Measurements from ENCODE around the gene C5orf47.
"Not testable (repeated sequence)": the region's sequence is repeated elsewhere in the genome, so short reads cannot be mapped to it uniquely, and the experiment has no call there.

C5orf47 gene

DNA sequence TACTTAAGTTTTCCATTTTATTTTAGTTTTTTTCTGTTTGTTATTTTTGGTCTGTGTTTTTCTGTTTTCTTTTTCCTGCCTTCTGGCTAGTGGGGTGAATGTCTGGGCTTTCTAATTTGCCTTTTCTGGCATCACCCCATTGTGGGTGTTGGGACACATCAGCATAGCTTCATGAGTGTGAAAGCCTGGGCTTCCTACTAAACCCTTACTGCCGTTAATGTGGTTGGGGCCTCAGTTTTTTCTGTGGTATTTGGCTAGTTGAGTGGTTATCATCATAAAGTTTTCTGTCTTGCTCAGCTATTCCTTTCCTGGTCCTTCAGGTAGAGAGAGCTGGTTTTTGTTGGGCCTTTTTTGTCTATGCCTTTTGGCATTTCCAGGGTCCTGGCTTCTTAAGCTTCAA lies 21.4 kb downstream of the C5orf47 start:
- no peak overlapping the region for H3K27ac ChIP-seq (ENCODE audit: low read depth, low read length)
- H3K4me3 ChIP-seq (ENCODE audit: low read depth in 1 of 2, low read length in 2 of 2), result no peak overlapping the region
- no peak overlapping the region for H3K9ac ChIP-seq (ENCODE audit: low read length)
- H3K27me3 ChIP-seq (ENCODE audit: control insufficient read depth in 1 of 2, insufficient read depth in 2 of 2, low read length in 2 of 2), result no peaks in the 10 kb centered on the region
- no peaks in the 10 kb centered on the region for H3K4me1 ChIP-seq (ENCODE audit: insufficient read depth, low read length)
- H3K36me3 ChIP-seq (ENCODE audit: insufficient read depth, low read length), result no peaks in the 10 kb centered on the region
- no peaks in the 10 kb centered on the region for H3K9me3 ChIP-seq (ENCODE audit: low read length)

DNA sequence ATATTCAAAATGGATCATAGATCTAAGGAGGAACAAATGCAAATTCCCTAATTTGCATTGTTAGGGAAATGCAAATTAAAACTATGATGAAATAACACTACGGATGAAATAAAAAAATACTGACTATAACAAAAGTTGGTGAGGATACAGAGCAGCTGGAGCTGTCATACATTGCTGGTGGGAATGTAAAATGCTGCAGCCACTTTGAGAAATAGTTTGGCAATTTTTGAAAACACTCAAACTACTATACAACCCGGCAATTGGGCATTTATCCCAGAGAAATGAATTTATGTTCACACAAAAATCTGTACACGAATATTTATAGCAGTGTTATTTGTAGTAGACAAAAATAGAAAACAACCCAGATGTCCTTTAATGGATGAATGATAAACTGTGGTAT lies 22.5 kb downstream of the C5orf47 start:
- Histone ChIP-seq H3K4me1 (ENCODE audit: insufficient read depth, low read length) (no peaks in the 10 kb centered on the region), H3K4me3 (ENCODE audit: low read depth in 1 of 2, low read length in 2 of 2) (no peak overlapping the region), H3K9me3 (ENCODE audit: low read length) (no peaks in the 10 kb centered on the region), H3K9ac (ENCODE audit: low read length) (no peak overlapping the region), H3K27me3 (ENCODE audit: control insufficient read depth in 1 of 2, insufficient read depth in 2 of 2, low read length in 2 of 2) (no peaks in the 10 kb centered on the region), H3K36me3 (ENCODE audit: insufficient read depth, low read length) (no peaks in the 10 kb centered on the region), H3K27ac (ENCODE audit: low read depth, low read length) (no peak overlapping the region)

DNA sequence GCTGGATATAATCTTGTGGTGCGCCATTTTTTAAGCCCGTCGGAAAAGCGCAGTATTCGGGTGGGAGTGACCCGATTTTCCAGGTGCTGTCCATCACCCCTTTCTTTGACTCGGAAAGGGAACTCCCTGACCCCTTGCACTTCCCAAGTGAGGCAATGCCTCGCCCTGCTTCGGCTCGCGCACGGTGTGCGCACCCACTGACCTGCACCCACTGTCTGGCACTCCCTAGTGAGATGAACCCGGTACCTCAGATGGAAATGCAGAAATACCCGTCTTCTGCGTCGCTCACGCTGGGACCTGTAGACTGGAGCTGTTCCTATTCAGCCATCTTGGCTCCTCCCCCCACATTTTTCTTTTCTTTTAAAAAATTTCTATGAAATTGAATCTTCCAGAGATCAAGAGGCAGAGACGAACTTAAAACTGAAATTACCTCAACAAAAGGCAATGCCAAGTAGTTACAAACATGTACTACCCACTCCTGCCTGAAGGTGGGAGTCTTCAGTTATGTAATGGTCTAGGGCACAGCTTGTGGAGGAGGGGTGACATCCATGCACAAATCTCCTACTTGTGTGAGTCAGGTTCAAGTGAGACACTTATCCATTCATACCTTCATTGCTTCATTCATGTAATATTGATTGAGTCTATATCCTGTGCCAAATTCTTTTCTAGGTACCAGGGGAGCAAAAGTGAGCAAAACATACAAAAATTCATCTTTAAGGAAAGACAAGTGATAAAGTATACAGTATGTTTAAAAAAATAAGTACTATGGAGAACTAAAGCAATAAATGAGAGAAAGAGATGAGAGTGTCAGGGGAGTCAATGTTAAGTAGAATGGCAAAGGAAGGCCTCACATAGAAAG lies 31.3 kb downstream of the C5orf47 start:
- H3K9me3 ChIP-seq (ENCODE audit: low read length); H3K27ac ChIP-seq (ENCODE audit: low read depth, low read length); H3K36me3 ChIP-seq (ENCODE audit: insufficient read depth, low read length); H3K27me3 ChIP-seq (ENCODE audit: control insufficient read depth in 1 of 2, insufficient read depth in 2 of 2, low read length in 2 of 2); H3K4me3 ChIP-seq (ENCODE audit: low read depth in 1 of 2, low read length in 2 of 2); H3K9ac ChIP-seq (ENCODE audit: low read length); H3K4me1 ChIP-seq (ENCODE audit: insufficient read depth, low read length): not testable (repeated sequence)

DNA sequence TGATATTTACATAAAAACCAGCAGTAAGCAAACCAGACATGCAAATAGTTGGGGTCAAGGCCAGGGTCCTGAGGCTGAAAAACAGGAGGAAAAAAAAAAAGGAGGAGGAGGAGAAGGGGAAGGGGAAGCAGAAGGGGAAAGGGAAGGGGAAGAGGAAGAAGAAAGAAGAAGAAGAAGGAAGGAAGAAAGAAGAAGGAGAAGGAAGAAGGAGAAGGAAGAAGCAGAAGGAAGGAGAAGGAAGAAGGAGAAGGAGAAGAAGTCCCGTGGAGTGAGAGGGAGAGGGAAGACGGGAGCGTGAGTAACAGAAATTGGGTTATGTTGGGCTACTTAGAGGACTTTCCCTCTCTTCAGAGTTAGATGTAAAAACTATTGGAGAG lies 31.9 kb downstream of the C5orf47 start:
- no peak overlapping the region for H3K27ac ChIP-seq (ENCODE audit: low read depth, low read length)
- H3K9ac ChIP-seq (ENCODE audit: low read length), result no peak overlapping the region
- H3K36me3 ChIP-seq (ENCODE audit: insufficient read depth, low read length), result no peaks in the 10 kb centered on the region
- H3K4me1 ChIP-seq (ENCODE audit: insufficient read depth, low read length), result no peaks in the 10 kb centered on the region
- no peaks in the 10 kb centered on the region for H3K27me3 ChIP-seq (ENCODE audit: control insufficient read depth in 1 of 2, insufficient read depth in 2 of 2, low read length in 2 of 2)
- H3K9me3 ChIP-seq (ENCODE audit: low read length), result no peaks in the 10 kb centered on the region
- no peak overlapping the region for H3K4me3 ChIP-seq (ENCODE audit: low read depth in 1 of 2, low read length in 2 of 2)

DNA sequence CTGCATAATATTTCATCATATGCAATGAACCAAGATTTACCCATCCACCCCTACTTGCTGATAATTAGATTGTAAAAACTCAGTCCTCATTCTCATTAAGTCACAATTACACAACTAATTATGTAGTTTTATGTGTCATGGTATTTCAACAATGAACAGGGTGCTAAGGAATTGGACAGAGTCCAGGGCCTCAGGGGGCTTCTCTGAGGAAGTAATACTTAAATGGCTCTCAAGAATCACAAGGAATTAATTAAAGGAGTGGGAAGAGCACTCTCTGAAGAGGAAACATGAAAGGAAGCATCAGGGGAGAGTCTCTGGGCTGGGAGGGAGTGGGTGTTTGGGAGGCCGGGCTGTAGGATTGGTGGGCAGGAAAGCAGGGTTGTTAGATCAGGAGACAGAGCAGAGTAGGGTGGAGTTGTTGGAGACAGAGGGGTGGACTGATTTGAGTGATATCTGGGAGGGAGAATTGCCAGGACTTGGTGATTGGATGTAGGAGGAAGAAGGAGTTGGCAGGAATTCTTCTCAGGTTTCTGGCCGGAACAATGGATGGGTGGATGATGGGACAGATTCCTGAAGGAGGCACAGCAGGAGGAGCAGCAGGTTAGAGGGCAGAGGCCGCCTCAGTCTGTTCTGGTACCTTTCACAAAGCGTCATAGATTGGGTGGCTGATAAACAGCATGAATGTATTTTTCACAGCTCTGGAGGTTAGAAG lies 33.6 kb downstream of the C5orf47 start:
- Histone ChIP-seq H3K27ac (ENCODE audit: low read depth, low read length) (no peak overlapping the region), H3K4me3 (ENCODE audit: low read depth in 1 of 2, low read length in 2 of 2) (no peak overlapping the region), H3K36me3 (ENCODE audit: insufficient read depth, low read length) (no peaks in the 10 kb centered on the region), H3K9me3 (ENCODE audit: low read length) (no peaks in the 10 kb centered on the region), H3K27me3 (ENCODE audit: control insufficient read depth in 1 of 2, insufficient read depth in 2 of 2, low read length in 2 of 2) (no peaks in the 10 kb centered on the region), H3K4me1 (ENCODE audit: insufficient read depth, low read length) (no peaks in the 10 kb centered on the region), H3K9ac (ENCODE audit: low read length) (no peak overlapping the region)

DNA sequence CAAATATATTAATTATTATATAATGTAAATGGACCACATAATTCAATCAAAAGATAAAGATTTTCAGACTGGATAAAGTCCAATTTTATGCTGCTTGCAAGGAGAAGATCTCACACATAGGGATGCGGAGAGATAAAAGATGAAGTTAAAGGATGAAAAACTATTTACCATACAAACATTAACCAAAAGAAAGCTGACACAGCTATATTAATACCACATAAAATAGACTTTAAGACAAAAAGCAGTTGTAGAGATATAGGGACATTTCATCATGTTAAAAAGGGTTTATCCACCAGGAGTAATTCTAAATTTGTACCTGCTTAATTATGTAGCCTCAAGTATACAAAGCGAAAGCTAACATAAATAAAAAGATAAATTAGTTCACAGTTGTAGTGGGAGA lies 41.3 kb downstream of the C5orf47 start:
- Histone ChIP-seq H3K4me3 (ENCODE audit: low read depth in 1 of 2, low read length in 2 of 2) (no peak overlapping the region), H3K27ac (ENCODE audit: low read depth, low read length) (no peak overlapping the region), H3K9me3 (ENCODE audit: low read length) (peaks cover 4% of the 10 kb centered on the region), H3K4me1 (ENCODE audit: insufficient read depth, low read length) (no peaks in the 10 kb centered on the region), H3K9ac (ENCODE audit: low read length) (no peak overlapping the region), H3K36me3 (ENCODE audit: insufficient read depth, low read length) (no peaks in the 10 kb centered on the region), H3K27me3 (ENCODE audit: control insufficient read depth in 1 of 2, insufficient read depth in 2 of 2, low read length in 2 of 2) (no peaks in the 10 kb centered on the region)

DNA sequence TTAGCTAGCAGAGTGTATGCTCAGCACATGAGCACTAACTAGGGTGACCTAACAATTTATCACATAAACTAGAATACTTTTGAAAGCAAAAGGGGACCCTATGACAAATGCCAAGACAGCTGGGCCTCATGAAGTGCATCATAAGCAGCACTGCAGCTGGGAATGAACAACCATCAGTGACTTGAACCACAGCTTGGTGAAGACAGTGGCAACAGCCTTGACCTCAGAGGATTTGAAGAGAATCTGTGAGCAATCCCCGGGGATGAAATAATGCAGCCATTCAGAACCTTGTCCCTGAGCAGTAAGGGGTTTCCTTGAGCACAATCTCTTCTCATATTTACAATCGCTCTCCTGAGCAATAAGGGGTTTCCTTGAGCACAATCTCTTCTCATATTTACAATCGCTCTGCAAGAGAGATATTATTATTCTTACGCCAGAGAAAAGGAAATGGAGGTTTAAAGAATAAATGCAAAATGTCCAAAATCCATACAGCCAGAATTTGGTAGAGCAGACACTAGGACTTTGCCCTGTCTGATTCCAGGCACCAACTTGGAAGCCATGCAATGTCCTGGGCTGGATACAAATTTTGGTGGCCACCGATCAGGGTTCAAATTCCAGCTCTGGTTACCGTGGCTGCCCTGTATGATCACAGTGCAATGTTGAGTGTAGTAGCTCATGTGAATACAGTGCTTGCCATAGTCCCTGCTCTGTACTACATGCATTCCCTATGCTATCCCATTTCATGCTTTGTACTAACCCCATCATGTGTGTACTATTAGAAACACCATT lies 55.7 kb downstream of the C5orf47 start:
- Histone ChIP-seq H3K36me3 (ENCODE audit: insufficient read depth, low read length) (no peaks in the 10 kb centered on the region), H3K9me3 (ENCODE audit: low read length) (no peaks in the 10 kb centered on the region), H3K4me1 (ENCODE audit: insufficient read depth, low read length) (no peaks in the 10 kb centered on the region), H3K27ac (ENCODE audit: low read depth, low read length) (no peak overlapping the region), H3K4me3 (ENCODE audit: low read depth in 1 of 2, low read length in 2 of 2) (no peak overlapping the region), H3K9ac (ENCODE audit: low read length) (no peak overlapping the region), H3K27me3 (ENCODE audit: control insufficient read depth in 1 of 2, insufficient read depth in 2 of 2, low read length in 2 of 2) (no peaks in the 10 kb centered on the region)

DNA sequence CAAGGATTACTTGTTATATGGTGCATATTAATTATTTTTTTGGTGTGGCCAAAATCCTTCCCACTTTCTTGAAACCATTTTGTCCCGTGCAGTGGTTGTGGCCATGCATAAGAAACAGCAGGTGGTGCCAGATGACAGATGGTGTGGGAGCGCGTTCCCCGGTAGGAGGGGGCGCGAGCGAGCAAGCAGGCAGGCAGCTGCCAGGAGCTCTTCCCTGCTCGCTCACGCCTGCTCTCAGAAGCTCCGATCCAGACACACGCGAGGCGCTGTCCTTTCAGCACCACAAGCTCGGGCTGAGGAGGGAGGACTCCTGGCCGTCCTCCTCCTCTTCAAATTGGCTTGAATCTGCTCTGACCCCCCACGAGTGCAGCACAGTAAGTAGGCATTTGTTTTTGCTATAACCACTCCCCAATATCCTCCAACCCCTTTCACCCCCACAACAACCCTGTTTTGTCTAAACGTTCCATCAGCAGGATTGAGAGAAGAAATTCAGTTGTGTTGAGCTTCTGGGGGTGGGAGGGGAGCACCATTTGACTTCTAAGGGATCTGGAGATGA lies 56.6 kb downstream of the C5orf47 start, which contains the start of gene NSG2:
Gene NSG2 (plus strand): TSS at position 237 of the 556 bp plus-strand sequence. CDS start 1,050 bp downstream, outside the sequence.
- Histone ChIP-seq H3K4me3 (ENCODE audit: low read depth in 1 of 2, low read length in 2 of 2) (no peak within 1 kb of the TSS), H3K4me1 (ENCODE audit: insufficient read depth, low read length) (no peaks in the 10 kb centered on the region), H3K27ac (ENCODE audit: low read depth, low read length) (no peak within 1 kb of the TSS), H3K9ac (ENCODE audit: low read length) (no peak within 1 kb of the TSS), H3K27me3 (ENCODE audit: control insufficient read depth in 1 of 2, insufficient read depth in 2 of 2, low read length in 2 of 2) (no peaks in the 10 kb centered on the region), H3K36me3 (ENCODE audit: insufficient read depth, low read length) (no peaks in the 10 kb centered on the region), H3K9me3 (ENCODE audit: low read length) (no peaks in the 10 kb centered on the region)

DNA sequence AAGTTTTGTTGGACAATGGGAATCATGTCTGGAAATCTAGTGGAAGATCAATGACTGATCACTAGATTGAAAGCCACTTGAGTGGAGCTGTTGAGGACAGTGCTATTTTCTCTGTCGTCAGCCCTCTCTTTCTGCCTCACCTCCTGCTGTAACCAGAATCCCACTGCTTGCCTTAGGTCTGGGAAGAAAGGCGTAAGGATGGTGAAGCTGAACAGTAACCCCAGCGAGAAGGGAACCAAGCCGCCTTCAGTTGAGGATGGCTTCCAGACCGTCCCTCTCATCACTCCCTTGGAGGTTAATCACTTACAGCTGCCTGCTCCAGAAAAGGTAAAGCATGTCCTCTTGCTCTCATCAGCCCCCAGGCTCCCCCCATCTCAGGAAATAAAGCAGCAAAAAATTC lies 57.6 kb downstream of the C5orf47 start:
- Histone ChIP-seq H3K27ac (ENCODE audit: low read depth, low read length) (no peak overlapping the region), H3K4me3 (ENCODE audit: low read depth in 1 of 2, low read length in 2 of 2) (no peak overlapping the region), H3K4me1 (ENCODE audit: insufficient read depth, low read length) (no peaks in the 10 kb centered on the region)

DNA sequence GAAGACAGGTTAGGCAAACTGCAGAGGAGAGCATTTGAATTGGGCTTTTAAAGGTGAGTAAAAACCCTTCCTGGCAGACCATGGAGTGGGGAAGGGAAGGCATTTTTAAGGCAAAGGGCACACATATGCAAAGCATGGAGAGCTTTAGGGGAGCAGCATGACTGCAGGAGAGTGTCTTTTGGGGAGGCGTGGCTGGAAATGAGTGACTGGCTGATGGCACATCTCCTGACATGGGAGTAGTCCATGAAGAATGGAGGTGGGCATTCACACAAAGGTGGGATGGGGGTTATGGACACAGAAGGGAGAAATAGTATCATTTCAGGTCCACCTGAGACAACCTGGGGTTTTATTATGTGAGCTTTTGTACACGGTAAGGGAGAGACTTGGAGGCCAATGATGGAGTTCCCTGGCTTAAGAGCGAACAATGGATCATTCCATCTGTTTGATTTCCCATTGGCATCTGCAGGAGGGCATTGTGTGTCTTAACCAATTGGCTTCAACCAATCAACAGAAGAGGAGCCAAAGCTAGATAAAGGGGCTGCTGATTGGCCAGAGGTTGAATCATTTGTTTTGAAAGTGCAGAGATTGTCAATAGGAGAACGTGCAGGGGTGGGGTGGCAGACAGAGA lies 58.6 kb downstream of the C5orf47 start:
- H3K27ac ChIP-seq (ENCODE audit: low read depth, low read length), result no peak overlapping the region
- no peak overlapping the region for H3K9ac ChIP-seq (ENCODE audit: low read length)
- no peaks in the 10 kb centered on the region for H3K36me3 ChIP-seq (ENCODE audit: insufficient read depth, low read length)
- H3K4me1 ChIP-seq (ENCODE audit: insufficient read depth, low read length), result no peaks in the 10 kb centered on the region
- no peak overlapping the region for H3K4me3 ChIP-seq (ENCODE audit: low read depth in 1 of 2, low read length in 2 of 2)
- H3K9me3 ChIP-seq (ENCODE audit: low read length), result no peaks in the 10 kb centered on the region
- no peaks in the 10 kb centered on the region for H3K27me3 ChIP-seq (ENCODE audit: control insufficient read depth in 1 of 2, insufficient read depth in 2 of 2, low read length in 2 of 2)

More for the DNA sequence above, 57.6 kb downstream of the C5orf47 start:
- no peaks in the 10 kb centered on the region for H3K9me3 ChIP-seq (ENCODE audit: low read length)
- no peaks in the 10 kb centered on the region for H3K36me3 ChIP-seq (ENCODE audit: insufficient read depth, low read length)
- H3K27me3 ChIP-seq (ENCODE audit: control insufficient read depth in 1 of 2, insufficient read depth in 2 of 2, low read length in 2 of 2), result no peaks in the 10 kb centered on the region
- H3K9ac ChIP-seq (ENCODE audit: low read length), result no peak overlapping the region

DNA sequence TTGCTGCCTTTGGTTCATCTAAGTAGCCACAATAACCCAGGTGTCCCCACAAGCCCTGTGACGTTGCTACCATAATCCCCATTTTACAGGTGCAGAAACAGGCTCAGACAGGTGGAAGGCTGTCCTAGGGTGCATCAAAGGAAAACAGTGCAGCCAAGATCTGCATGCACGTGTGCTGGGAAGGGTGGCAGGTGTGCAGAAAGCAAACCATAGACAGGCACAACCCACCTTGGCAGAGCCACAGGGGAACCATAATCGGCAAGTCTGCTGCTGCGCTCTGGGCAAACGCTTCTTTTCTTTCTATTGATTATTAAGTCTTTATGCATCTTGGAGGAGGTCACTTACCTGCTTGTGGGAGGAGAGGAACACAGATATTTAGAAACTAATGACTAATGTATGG lies 63.7 kb downstream of the C5orf47 start:
- no peaks in the 10 kb centered on the region for H3K9me3 ChIP-seq (ENCODE audit: low read length)
- H3K36me3 ChIP-seq (ENCODE audit: insufficient read depth, low read length), result no peaks in the 10 kb centered on the region
- H3K4me3 ChIP-seq (ENCODE audit: low read depth in 1 of 2, low read length in 2 of 2), result no peak overlapping the region
- H3K27ac ChIP-seq (ENCODE audit: low read depth, low read length), result no peak overlapping the region
- no peak overlapping the region for H3K9ac ChIP-seq (ENCODE audit: low read length)
- H3K4me1 ChIP-seq (ENCODE audit: insufficient read depth, low read length), result no peaks in the 10 kb centered on the region
- no peaks in the 10 kb centered on the region for H3K27me3 ChIP-seq (ENCODE audit: control insufficient read depth in 1 of 2, insufficient read depth in 2 of 2, low read length in 2 of 2)

Data from muscle layer of colon (tissue), 2 donors.